GM21529 (cell line): ENCODE data around the gene CCDC80.
"Not testable (repeated sequence)": the region's sequence is repeated elsewhere in the genome, so short reads cannot be mapped to it uniquely, and the experiment has no call there.

Source experiments
- ATAC-seq: cut with Tn5 transposase; IDR thresholded peaks from one replicate; pipeline ENCODE4 v1.9.1; 2021; ENCODE audit not compliant: unreplicated experiment

The CCDC80 gene

GRCh38 chr3:112597945-112598344 is 43.0 kb downstream of the CCDC80 start:
- ATAC-seq, result no peak

GRCh38 chr3:112594856-112595255 is 46.1 kb downstream of the CCDC80 start:
- ATAC-seq, result no peak

- no peak for ATAC-seq
Observed at GRCh38 chr3:112593258-112593657, 47.7 kb downstream of the CCDC80 start.

- no peak for ATAC-seq
Observed at GRCh38 chr3:112587336-112587735, 53.6 kb downstream of the CCDC80 start.

GRCh38 chr3:112585782-112586181 is 55.2 kb downstream of the CCDC80 start:
- ATAC-seq, result no peak

- ATAC-seq, result no peak
Observed at GRCh38 chr3:112583105-112583504, 57.8 kb downstream of the CCDC80 start.

- ATAC-seq, result peak; percentile 49
Observed at GRCh38 chr3:112582244-112582874, 58.6 kb downstream of the CCDC80 start.

- no peak for ATAC-seq
Observed at GRCh38 chr3:112579697-112580096, 61.2 kb downstream of the CCDC80 start.

- no peak for ATAC-seq
Observed at GRCh38 chr3:112579232-112579631, 61.7 kb downstream of the CCDC80 start.

- ATAC-seq, result no peak
Observed at GRCh38 chr3:112572701-112573100, 68.2 kb downstream of the CCDC80 start.

- ATAC-seq, result no peak
Observed at GRCh38 chr3:112569265-112569664, 71.7 kb downstream of the CCDC80 start.

GRCh38 chr3:112568642-112569041 is 72.3 kb downstream of the CCDC80 start:
- no peak for ATAC-seq

GRCh38 chr3:112564940-112565305 is 76.0 kb downstream of the CCDC80 start:
- ATAC-seq, result no peak

- ATAC-seq, result not testable (repeated sequence)
Observed at GRCh38 chr3:112564247-112564939, 76.5 kb downstream of the CCDC80 start.

GRCh38 chr3:112561734-112562529 is 79.0 kb downstream of the CCDC80 start, which contains the start of the genes ATG3 and SLC35A5:
ATG3 (minus strand) TSS chr3:112561962; CDS start chr3:112561528, 434 bp downstream.
SLC35A5 (plus strand) TSS chr3:112562045; CDS start chr3:112563404, 1,359 bp downstream.
- ATAC-seq, result peak; percentile 78

GRCh38 chr3:112561484-112561733 is 79.5 kb downstream of the CCDC80 start:
- peak; percentile 45 for ATAC-seq

- peak; percentile 25 for ATAC-seq
Observed at GRCh38 chr3:112560721-112561483, 80.0 kb downstream of the CCDC80 start.

- no peak for ATAC-seq
Observed at GRCh38 chr3:112560307-112560706, 80.6 kb downstream of the CCDC80 start.

- ATAC-seq, result no peak
Observed at GRCh38 chr3:112557976-112558375, 83.0 kb downstream of the CCDC80 start.

GRCh38 chr3:112555535-112556170 is 85.3 kb downstream of the CCDC80 start:
- no peak for ATAC-seq

- ATAC-seq, result no peak
Observed at GRCh38 chr3:112550859-112551258, 90.1 kb downstream of the CCDC80 start.
